K562 (cell line): ENCODE results near the gene CCR7. TPM values are rescaled to one million over a fixed set of nuclear protein-coding genes. Genes with fewer than 3 reads are reported as not detected.

Source experiments
- CC2D1A ChIP-seq: fragments of 450-650 bp; IDR thresholded peaks from 2 replicates; pipeline ENCODE4 v1.6.1; 2017; ENCODE audit warnings: mild to moderate bottlenecking
- CCAR2 ChIP-seq: fragments of 200-400 bp; formaldehyde crosslinking; IDR thresholded peaks from 2 replicates; pipeline ENCODE4 v1.6.1; 2017; ENCODE audit warnings: mild to moderate bottlenecking, low read depth, low read length
- CHD1 ChIP-seq: fragments of 200-600 bp; sonication (generic); IDR thresholded peaks from one replicate; pipeline ENCODE4 v1.6.1; 2012; ENCODE audit warnings: mild to moderate bottlenecking, moderate library complexity, low read length, inconsistent platforms
- MAFF ChIP-seq: IDR thresholded peaks from 2 replicates; pipeline ENCODE4 v1.6.1; 2012; ENCODE audit warnings: low read length, improper control_type of control experiment
- MCM3 ChIP-seq: fragments of 450-650 bp; IDR thresholded peaks from 2 replicates; pipeline ENCODE4 v1.6.1; 2016
- MEIS2 ChIP-seq: fragments of 450-650 bp; IDR thresholded peaks from 2 replicates; pipeline ENCODE4 v1.6.1; 2014; ENCODE audit warnings: mild to moderate bottlenecking; ENCODE audit not compliant: partially characterized antibody
- MTA2 ChIP-seq: fragments of 450-650 bp; IDR thresholded peaks from 2 replicates; pipeline ENCODE4 v1.6.1; 2016; ENCODE audit warnings: low read depth
- NFYB ChIP-seq: IDR thresholded peaks from 2 replicates; pipeline ENCODE4 v1.6.1; 2011; ENCODE audit warnings: mild to moderate bottlenecking, moderate library complexity; ENCODE audit not compliant: insufficient read length; ENCODE audit errors: extremely low read depth
- PHF8 ChIP-seq: fragments of 200-600 bp; sonication (generic); IDR thresholded peaks from 2 replicates; pipeline ENCODE4 v1.6.1; 2012; ENCODE audit warnings: mixed run types, mild to moderate bottlenecking, inconsistent platforms, low read length, moderate library complexity, borderline replicate concordance
- RCOR1 ChIP-seq, 2 experiments: IDR thresholded peaks; 2 replicates each; pipeline ENCODE4 v1.6.1; 2012; ENCODE audit warnings: low read depth in 2 of 2, low read length in 2 of 2, borderline replicate concordance in 1 of 2, improper control_type of control experiment in 1 of 2
- SMARCA5 ChIP-seq: fragments of 450-650 bp; IDR thresholded peaks from 2 replicates; pipeline ENCODE4 v1.6.1; 2016
- TEAD2 ChIP-seq: fragments of 450-650 bp; IDR thresholded peaks from 2 replicates; pipeline ENCODE4 v1.6.1; 2016; ENCODE audit warnings: missing genetic modification characterization, control low read depth, missing compliant biosample characterization
- ZNF140 ChIP-seq: fragments of 250-450 bp; sonication (Bioruptor Pico); IDR thresholded peaks from 2 replicates; pipeline ENCODE4 v1.8.0; 2021; ENCODE audit warnings: moderate library complexity, mild to moderate bottlenecking, inconsistent platforms
- ZNF644 ChIP-seq: fragments of 200-800 bp; sonication (Bioruptor generic); IDR thresholded peaks from 2 replicates; pipeline ENCODE4 v1.6.1; 2016; ENCODE audit warnings: low read depth, missing genetic modification characterization, missing compliant biosample characterization
- ZNF766 ChIP-seq: fragments of 200-800 bp; sonication (Bioruptor generic); conservative IDR thresholded peaks from 2 replicates; pipeline ENCODE4 v1.6.1; 2016; ENCODE audit warnings: missing genetic modification characterization, missing compliant biosample characterization
- polyA plus RNA-seq, 8 experiments: library from polyadenylated mRNA; depleted of rRNA in 4 of 8; stranded (reverse) in 5 of 8; unstranded in 3 of 8; fragments of >200 nt; fragmentation: Nextera tagmentation in 2 of 8; fragmentation: Illumina TruSeq in 1 of 8; extraction: Ambion mirVana in 2 of 8; extraction: Trizol in 1 of 8; gene quantifications; 2 replicates each; pipeline versions ENCODE4 v1.2.1 to v1.2.3, GENCODE V29; 2011 to 2014; ENCODE audit warnings: inconsistent platforms in 1 of 8, missing spikeins in 1 of 8
- total RNA-seq, 7 experiments: library from RNA; depleted of rRNA in 6 of 7; stranded (reverse); fragments of >200 nt in 6 of 7; fragmentation: Illumina TruSeq in 2 of 7; extraction: Trizol in 2 of 7; gene quantifications; 2 replicates each; pipeline versions ENCODE4 v1.2.1 to v1.2.3, GENCODE V29; 2011 to 2021; ENCODE audit warnings: low replicate concordance in 1 of 7
- TF ChIP-seq, protein P1 (sequence below): sonication (generic); formaldehyde crosslinking; IDR thresholded peaks from 2 replicates; pipeline ENCODE4 v1.8.1; 2022; ENCODE audit warnings: missing genetic modification reagents
- TF ChIP-seq, protein P2 (sequence below): fragments of 200-600 bp; sonication (generic); IDR thresholded peaks from one replicate; pipeline ENCODE4 v1.6.1; 2012; ENCODE audit warnings: mild to moderate bottlenecking, low read depth, low read length, inconsistent platforms

The CCR7 gene
- total and polyA plus RNA-seq, 9 of the 15 experiments (the other 6 are each of a cell fraction or from before 2014, with no cell fraction given), result 0.14 to 1.4 (median 0.56) TPM

DNA sequence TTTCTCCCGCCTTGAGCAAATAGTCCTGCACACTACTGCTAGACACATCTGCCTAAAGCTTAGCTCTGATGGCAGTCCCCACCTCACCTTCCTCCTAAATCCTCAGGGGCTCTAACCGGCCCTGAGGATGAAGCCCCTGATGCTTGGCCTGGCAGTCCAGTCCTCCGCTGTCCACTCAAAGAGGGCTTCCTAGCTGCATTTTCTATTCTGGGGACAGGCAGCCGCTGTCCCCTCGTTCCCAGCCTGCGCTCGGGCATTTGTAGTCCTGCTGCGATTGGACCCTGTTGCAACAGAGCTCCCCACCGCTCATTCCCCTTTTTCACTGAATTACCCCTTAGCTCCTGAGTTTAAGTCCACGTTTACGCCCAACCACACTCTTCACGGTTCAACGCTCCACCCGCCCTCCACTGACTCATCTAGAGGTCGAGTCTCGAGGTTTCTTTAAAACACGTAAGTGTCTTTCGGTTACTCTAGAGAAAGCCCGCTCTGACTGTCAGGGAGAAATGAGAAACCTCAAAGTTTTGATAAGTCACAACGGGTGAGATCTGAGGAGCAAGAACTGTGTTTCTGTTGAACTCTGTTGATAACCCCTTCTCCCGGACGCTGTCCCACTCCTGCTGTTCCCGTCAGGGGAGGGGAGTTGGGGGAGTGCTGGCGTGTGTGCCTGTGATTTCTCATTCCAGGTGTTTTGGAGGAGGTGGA is 4.5 kb downstream of the CCR7 start (continued):
- TF ChIP-seq, protein P1, sequence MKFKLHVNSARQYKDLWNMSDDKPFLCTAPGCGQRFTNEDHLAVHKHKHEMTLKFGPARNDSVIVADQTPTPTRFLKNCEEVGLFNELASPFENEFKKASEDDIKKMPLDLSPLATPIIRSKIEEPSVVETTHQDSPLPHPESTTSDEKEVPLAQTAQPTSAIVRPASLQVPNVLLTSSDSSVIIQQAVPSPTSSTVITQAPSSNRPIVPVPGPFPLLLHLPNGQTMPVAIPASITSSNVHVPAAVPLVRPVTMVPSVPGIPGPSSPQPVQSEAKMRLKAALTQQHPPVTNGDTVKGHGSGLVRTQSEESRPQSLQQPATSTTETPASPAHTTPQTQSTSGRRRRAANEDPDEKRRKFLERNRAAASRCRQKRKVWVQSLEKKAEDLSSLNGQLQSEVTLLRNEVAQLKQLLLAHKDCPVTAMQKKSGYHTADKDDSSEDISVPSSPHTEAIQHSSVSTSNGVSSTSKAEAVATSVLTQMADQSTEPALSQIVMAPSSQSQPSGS (CRISPR knock-in tag), result no peak
- TF ChIP-seq MTA2, result no peak
- TF ChIP-seq ZNF140 (CRISPR knock-in tag), result no peak
- no peak for TF ChIP-seq MAFF
- no peak for TF ChIP-seq SMARCA5
- TF ChIP-seq CHD1, result no peak
- TF ChIP-seq ZNF644 (tag), result no peak
- peak in 1 of 2 experiments; percentile 62; a peak in 1 of 4 replicates for TF ChIP-seq RCOR1 (IDR thresholded peaks at IDR 0.05; ENCODE audit: borderline replicate concordance in 1 of 2, low read depth in 2 of 2, low read length in 2 of 2)
- TF ChIP-seq MCM3, result no peak
- peak; percentile 27; the same call in 1 of the 2 replicates for TF ChIP-seq PHF8
- TF ChIP-seq CC2D1A, result no peak
- TF ChIP-seq TEAD2 (tag), result no peak
- TF ChIP-seq CCAR2, result no peak
- peak; percentile 99 for TF ChIP-seq ZNF766
- peak; percentile 21 for TF ChIP-seq MEIS2
- no peak for TF ChIP-seq NFYB
- TF ChIP-seq, protein P2, sequence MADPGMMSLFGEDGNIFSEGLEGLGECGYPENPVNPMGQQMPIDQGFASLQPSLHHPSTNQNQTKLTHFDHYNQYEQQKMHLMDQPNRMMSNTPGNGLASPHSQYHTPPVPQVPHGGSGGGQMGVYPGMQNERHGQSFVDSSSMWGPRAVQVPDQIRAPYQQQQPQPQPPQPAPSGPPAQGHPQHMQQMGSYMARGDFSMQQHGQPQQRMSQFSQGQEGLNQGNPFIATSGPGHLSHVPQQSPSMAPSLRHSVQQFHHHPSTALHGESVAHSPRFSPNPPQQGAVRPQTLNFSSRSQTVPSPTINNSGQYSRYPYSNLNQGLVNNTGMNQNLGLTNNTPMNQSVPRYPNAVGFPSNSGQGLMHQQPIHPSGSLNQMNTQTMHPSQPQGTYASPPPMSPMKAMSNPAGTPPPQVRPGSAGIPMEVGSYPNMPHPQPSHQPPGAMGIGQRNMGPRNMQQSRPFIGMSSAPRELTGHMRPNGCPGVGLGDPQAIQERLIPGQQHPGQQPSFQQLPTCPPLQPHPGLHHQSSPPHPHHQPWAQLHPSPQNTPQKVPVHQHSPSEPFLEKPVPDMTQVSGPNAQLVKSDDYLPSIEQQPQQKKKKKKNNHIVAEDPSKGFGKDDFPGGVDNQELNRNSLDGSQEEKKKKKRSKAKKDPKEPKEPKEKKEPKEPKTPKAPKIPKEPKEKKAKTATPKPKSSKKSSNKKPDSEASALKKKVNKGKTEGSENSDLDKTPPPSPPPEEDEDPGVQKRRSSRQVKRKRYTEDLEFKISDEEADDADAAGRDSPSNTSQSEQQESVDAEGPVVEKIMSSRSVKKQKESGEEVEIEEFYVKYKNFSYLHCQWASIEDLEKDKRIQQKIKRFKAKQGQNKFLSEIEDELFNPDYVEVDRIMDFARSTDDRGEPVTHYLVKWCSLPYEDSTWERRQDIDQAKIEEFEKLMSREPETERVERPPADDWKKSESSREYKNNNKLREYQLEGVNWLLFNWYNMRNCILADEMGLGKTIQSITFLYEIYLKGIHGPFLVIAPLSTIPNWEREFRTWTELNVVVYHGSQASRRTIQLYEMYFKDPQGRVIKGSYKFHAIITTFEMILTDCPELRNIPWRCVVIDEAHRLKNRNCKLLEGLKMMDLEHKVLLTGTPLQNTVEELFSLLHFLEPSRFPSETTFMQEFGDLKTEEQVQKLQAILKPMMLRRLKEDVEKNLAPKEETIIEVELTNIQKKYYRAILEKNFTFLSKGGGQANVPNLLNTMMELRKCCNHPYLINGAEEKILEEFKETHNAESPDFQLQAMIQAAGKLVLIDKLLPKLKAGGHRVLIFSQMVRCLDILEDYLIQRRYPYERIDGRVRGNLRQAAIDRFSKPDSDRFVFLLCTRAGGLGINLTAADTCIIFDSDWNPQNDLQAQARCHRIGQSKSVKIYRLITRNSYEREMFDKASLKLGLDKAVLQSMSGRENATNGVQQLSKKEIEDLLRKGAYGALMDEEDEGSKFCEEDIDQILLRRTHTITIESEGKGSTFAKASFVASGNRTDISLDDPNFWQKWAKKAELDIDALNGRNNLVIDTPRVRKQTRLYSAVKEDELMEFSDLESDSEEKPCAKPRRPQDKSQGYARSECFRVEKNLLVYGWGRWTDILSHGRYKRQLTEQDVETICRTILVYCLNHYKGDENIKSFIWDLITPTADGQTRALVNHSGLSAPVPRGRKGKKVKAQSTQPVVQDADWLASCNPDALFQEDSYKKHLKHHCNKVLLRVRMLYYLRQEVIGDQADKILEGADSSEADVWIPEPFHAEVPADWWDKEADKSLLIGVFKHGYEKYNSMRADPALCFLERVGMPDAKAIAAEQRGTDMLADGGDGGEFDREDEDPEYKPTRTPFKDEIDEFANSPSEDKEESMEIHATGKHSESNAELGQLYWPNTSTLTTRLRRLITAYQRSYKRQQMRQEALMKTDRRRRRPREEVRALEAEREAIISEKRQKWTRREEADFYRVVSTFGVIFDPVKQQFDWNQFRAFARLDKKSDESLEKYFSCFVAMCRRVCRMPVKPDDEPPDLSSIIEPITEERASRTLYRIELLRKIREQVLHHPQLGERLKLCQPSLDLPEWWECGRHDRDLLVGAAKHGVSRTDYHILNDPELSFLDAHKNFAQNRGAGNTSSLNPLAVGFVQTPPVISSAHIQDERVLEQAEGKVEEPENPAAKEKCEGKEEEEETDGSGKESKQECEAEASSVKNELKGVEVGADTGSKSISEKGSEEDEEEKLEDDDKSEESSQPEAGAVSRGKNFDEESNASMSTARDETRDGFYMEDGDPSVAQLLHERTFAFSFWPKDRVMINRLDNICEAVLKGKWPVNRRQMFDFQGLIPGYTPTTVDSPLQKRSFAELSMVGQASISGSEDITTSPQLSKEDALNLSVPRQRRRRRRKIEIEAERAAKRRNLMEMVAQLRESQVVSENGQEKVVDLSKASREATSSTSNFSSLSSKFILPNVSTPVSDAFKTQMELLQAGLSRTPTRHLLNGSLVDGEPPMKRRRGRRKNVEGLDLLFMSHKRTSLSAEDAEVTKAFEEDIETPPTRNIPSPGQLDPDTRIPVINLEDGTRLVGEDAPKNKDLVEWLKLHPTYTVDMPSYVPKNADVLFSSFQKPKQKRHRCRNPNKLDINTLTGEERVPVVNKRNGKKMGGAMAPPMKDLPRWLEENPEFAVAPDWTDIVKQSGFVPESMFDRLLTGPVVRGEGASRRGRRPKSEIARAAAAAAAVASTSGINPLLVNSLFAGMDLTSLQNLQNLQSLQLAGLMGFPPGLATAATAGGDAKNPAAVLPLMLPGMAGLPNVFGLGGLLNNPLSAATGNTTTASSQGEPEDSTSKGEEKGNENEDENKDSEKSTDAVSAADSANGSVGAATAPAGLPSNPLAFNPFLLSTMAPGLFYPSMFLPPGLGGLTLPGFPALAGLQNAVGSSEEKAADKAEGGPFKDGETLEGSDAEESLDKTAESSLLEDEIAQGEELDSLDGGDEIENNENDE, result no peak
